GM12865 (cell line): Measurements from ENCODE around the gene GSPT1.

Experiments
- DNase-seq: peaks from one replicate; pipeline ENCODE4 v3.0.0; 2010; ENCODE audit warnings: low read depth
- H3K4me3 ChIP-seq: 2 replicates; pipeline ENCODE4 v1.5.1; 2011; ENCODE audit warnings: mild to moderate bottlenecking, low read depth, low read length, control low read depth
- CTCF ChIP-seq: IDR thresholded peaks from 2 replicates; pipeline ENCODE4 v1.5.1; 2011; ENCODE audit warnings: low read length, control low read depth, low read depth, inconsistent platforms; ENCODE audit not compliant: insufficient read depth; ENCODE audit errors: missing control alignments

GSPT1 gene

DNA sequence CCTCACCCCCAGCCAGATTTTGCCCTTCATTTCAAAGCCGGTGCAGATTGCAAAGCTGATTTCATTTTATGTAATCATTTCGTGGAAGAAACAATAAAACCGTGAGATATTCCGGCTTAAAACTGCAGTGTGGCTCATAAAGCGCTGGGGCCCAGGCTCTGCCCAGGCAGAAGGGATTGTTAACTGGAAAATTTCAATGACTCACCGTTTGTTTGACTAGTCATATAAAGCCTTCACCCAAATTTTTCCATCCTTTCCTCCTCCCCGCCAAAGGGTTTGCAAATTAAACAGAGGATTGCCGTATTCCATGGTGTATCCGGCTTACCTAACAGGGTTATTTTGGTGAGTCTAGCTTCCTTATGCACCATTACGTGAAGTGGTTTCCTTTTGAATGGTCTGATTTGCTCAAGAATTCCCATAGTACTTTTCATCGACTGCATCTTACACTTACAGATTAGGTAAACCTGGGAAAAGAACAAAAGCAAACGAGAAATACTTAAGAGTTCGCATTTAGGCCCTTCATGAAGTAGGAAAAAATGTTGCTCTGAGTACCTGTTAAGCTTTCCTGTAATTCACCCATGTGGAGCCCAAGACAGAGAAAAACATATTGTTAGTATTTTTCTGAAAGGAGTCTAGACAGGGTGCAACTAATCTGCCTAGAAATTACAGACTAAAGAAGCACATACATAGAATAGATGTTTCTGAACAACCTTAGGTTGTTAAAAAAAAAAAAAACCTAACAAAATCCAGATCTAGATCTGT lies 949 bp upstream of the GSPT1 start:
- TF ChIP-seq CTCF = no peak
- peak overlapping the region; percentile 64 for H3K4me3 ChIP-seq
- DNase-seq = no peak

DNA sequence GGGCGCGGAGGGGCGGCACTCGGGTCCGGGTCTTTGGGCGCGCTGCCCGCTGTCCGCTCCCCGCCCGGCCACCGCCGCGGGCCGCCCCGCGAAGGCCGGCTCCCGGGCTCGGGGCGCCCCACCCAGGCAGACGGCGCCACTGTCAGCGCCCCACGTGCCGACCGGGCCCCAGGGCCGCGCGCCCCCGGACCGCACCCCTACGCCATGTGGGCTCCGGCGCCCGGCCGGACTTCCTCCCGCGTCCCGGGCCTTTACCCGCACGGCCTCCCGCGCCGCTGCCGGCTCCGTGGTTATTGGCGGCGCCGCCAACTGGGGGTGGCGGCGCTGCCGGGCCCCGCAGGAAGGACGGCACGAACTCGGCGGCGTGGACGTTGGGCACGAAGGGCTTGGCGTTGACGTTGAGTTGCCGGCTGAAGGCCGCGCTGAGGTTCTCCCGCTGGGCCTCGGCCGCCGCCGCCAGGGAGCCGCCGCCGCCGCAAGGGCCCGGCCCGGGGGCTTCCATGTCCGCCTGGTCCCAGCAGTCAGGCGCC lies 577 bp downstream of the GSPT1 start:
- peak; percentile 45 for DNase-seq
- no peak for TF ChIP-seq CTCF
- peak overlapping the region; percentile 85 for H3K4me3 ChIP-seq

DNA sequence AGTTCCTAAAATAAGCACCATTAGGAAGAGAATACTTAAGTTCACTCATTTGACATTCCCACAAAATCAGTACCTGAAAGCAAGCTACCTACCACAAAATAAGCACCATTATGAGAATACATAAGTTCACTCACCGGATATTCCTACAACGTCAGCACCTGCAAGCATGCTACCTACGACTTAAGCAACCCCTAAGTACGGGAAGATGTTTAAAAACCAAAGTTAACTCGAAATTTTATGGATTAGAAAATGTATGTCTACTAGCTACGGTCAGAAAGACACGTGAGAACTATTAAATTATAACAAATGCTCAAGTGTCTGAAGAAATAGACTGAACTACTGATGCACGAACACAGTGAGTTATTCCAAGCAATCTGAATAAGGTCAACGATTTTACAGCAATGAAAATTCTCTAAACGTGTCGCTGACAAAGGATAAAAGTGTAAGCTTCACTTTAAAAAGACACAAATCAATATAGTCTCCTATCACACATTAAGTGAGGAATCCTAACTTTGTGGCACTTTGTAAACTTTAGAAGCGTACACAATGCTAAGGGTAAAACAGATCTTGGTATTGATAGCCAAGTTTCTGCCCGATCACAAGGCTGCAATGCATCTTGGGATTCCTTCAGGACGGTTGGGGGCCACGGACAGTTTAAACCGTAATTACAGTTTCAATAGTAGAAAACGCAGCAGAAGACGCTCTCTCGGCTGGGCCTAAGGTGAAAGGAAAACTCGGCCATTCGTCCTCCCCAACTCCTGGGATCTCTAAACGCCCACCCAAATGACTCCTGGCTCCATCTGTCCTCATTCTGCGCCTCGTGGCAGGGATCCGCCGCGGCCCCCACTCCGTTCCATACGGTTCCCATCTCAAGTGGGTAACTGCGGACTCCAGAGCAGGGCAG lies 1.3 kb downstream of the GSPT1 start:
- peak overlapping the region; percentile 85 for H3K4me3 ChIP-seq
- TF ChIP-seq CTCF = no peak
- peak; percentile 65 for DNase-seq

GRCh38 chr16:11913425-11914079 lies 2.2 kb downstream of the GSPT1 start:
- peak; percentile 25 for DNase-seq

DNA sequence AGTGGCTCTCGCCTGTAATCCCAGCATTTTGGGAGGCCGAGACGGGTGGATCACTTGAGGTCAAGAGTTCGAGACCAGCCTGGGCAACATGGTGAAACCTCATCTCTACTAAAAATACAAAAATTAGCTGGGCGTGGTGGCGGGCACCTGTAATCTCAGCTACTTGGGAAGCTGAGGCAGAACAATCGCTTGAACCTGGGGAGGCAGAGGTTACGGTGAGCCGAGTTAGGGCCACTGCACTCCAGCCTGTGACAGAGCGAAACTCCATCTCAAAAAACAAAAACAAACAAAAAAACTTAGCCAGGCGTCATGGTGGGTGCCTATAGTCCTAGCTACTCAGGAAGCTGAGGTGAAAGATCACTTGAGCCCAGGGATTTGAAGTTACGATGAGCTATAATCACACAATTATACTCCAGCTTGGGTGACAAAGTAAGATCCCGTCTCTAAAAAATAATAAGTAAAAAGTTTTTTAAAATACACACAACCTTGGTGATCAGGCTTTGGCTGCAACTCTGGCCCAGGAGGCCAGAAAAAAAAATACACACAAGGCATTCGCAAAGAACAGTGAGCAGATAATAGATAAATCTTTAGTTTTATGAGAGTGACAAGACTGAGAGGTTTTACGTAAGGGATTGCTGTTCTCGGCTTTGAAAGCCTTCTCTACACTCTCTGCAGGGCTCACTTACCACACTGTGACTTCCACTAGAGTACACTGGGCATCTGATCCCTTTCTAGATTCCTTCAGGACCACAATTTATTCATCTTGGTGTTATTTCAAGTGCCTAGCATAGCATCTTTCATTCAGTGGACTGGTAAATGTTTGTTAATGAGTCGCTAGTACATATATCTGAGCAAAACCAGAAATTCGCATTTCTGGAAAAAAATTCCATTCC lies 5.9 kb downstream of the GSPT1 start:
- H3K4me3 ChIP-seq = no peak overlapping the region
- no peak for TF ChIP-seq CTCF

More at GRCh38 chr16:11913425-11914079, 2.2 kb downstream of the GSPT1 start:
- H3K4me3 ChIP-seq = peak overlapping the region; percentile 85
- TF ChIP-seq CTCF = no peak

More for the DNA sequence above, 5.9 kb downstream of the GSPT1 start:
- DNase-seq = no peak
